OCI-LY1 (cell line): ENCODE measurements around the gene C12orf43.

ENCODE experiments used
- H2AFZ ChIP-seq: fragments of 200-600 bp; sonication (generic), shearing (Covaris generic); 2 replicates; pipeline ENCODE4 v1.6.0; 2014; ENCODE audit warnings: antibody characterized with exemption, mild to moderate bottlenecking, low read length
- H3F3A ChIP-seq: fragments of 200-600 bp; sonication (generic), shearing (Covaris generic); 2 replicates; pipeline ENCODE4 v1.6.0; 2014; ENCODE audit warnings: mild to moderate bottlenecking, antibody characterized with exemption, low read length, moderate library complexity; ENCODE audit not compliant: insufficient read depth
- H3K27ac ChIP-seq: fragments of 200-600 bp; sonication (generic); 2 replicates; pipeline ENCODE4 v1.5.1; 2014; ENCODE audit warnings: low read length, mixed run types, mild to moderate bottlenecking, low read depth; ENCODE audit not compliant: poor library complexity, severe bottlenecking
- H3K27me3 ChIP-seq: fragments of 200-600 bp; sonication (generic); 2 replicates; pipeline ENCODE4 v1.6.0; 2014; ENCODE audit warnings: antibody characterized with exemption, mild to moderate bottlenecking, low read length, moderate library complexity; ENCODE audit not compliant: insufficient read depth
- H3K36me3 ChIP-seq: fragments of 200-600 bp; sonication (generic); 2 replicates; pipeline ENCODE4 v1.6.1; 2014; ENCODE audit warnings: mild to moderate bottlenecking, antibody characterized with exemption, low read length, moderate library complexity, mixed read lengths; ENCODE audit not compliant: insufficient read depth
- H3K4me1 ChIP-seq: fragments of 200-600 bp; sonication (generic); 2 replicates; pipeline ENCODE4 v1.5.1; 2014; ENCODE audit warnings: mild to moderate bottlenecking, low read length, moderate library complexity; ENCODE audit not compliant: insufficient read depth, severe bottlenecking
- H3K4me2 ChIP-seq: fragments of 200-600 bp; sonication (generic), shearing (Covaris generic); 2 replicates; pipeline ENCODE4 v1.6.1; 2014; ENCODE audit warnings: low read length
- H3K4me3 ChIP-seq: fragments of 200-600 bp; sonication (generic); 2 replicates; pipeline ENCODE4 v1.5.1; 2014; ENCODE audit warnings: low read length, low read depth, mild to moderate bottlenecking, mixed read lengths; ENCODE audit not compliant: poor library complexity, severe bottlenecking
- H3K79me2 ChIP-seq: fragments of 200-600 bp; shearing (Covaris generic); 2 replicates; pipeline ENCODE4 v1.6.1; 2016; ENCODE audit warnings: mixed run types, low read length, mixed read lengths; ENCODE audit not compliant: insufficient read depth
- H3K9ac ChIP-seq: fragments of 200-600 bp; sonication (generic), shearing (Covaris generic); 2 replicates; pipeline ENCODE4 v1.6.1; 2014; ENCODE audit warnings: mild to moderate bottlenecking, low read length, mixed read lengths
- H3K9me2 ChIP-seq: fragments of 200-600 bp; sonication (generic), shearing (Covaris generic); 2 replicates; pipeline ENCODE4 v1.6.1; 2014; ENCODE audit warnings: low read depth, mild to moderate bottlenecking, low read length, mixed read lengths
- H3K9me3 ChIP-seq: fragments of 200-600 bp; shearing (Covaris generic); 2 replicates; pipeline ENCODE4 v1.6.1; 2014; ENCODE audit warnings: low read length, mixed read lengths
- H4K20me1 ChIP-seq: fragments of 200-600 bp; sonication (generic), shearing (Covaris generic); 2 replicates; pipeline ENCODE4 v1.6.0; 2016; ENCODE audit warnings: mild to moderate bottlenecking, low read length; ENCODE audit not compliant: insufficient read depth
- CTCF ChIP-seq: fragments of 200-600 bp; sonication (generic), shearing (Covaris generic); IDR thresholded peaks from 2 replicates; pipeline ENCODE4 v1.5.1; 2017; ENCODE audit warnings: mild to moderate bottlenecking, antibody characterized with exemption, low read length, moderate library complexity, mixed read lengths
- EZH2 ChIP-seq: fragments of 200-600 bp; sonication (generic), shearing (Covaris generic); IDR thresholded peaks from 2 replicates; pipeline ENCODE4 v1.8.0; 2017; ENCODE audit warnings: borderline replicate concordance, mixed run types, mild to moderate bottlenecking, antibody characterized with exemption, low read length, moderate library complexity, mixed read lengths

The C12orf43 gene

GRCh38 chr12:121017966-121018491 lies 1.7 kb upstream of the C12orf43 start:
- H2AFZ ChIP-seq = 0 out of 2 replicates have a peak overlapping the region, but pooled peaks have one; percentile 50

GRCh38 chr12:121013715-121014114 lies 2.6 kb downstream of the C12orf43 start:
- Histone ChIP-seq H3K9ac (no peak overlapping the region), H4K20me1 (no peaks in the 10 kb centered on the region), H3K27ac (no peak overlapping the region), H3K9me2 (no peaks in the 10 kb centered on the region), H2AFZ (no peak overlapping the region), H3K36me3 (peaks cover 35% of the 10 kb centered on the region), H3K4me3 (no peak overlapping the region), H3K4me1 (peaks cover 13% of the 10 kb centered on the region), H3F3A (no peaks in the 10 kb centered on the region), H3K79me2 (peaks cover 5% of the 10 kb centered on the region; the same call in 1 of the 2 replicates), H3K4me2 (no peak overlapping the region), H3K9me3 (no peaks in the 10 kb centered on the region), H3K27me3 (no peaks in the 10 kb centered on the region)
- TF ChIP-seq CTCF = peak; percentile 18; the same call in 1 of the 2 replicates
- no peak for TF ChIP-seq EZH2

More at GRCh38 chr12:121017966-121018491, 1.7 kb upstream of the C12orf43 start:
- Histone ChIP-seq H3K9ac (no peak overlapping the region), H3F3A (no peaks in the 10 kb centered on the region), H3K4me1 (peaks cover 13% of the 10 kb centered on the region), H3K27ac (no peak overlapping the region), H3K36me3 (0 out of 2 replicates have a peak, but pooled peaks cover 1% of the 10 kb centered on the region), H3K27me3 (no peaks in the 10 kb centered on the region), H3K79me2 (peaks cover 5% of the 10 kb centered on the region; the same call in 1 of the 2 replicates), H3K4me2 (no peak overlapping the region), H3K4me3 (no peak overlapping the region), H3K9me3 (no peaks in the 10 kb centered on the region), H4K20me1 (no peaks in the 10 kb centered on the region), H3K9me2 (no peaks in the 10 kb centered on the region)
- TF ChIP-seq EZH2 (no peak), CTCF (no peak)

GRCh38 chr12:121011820-121012219 lies 4.5 kb downstream of the C12orf43 start:
- H3K4me2 ChIP-seq = no peak overlapping the region
- peaks cover 46% of the 10 kb centered on the region for H3K36me3 ChIP-seq
- H3K27me3 ChIP-seq = no peaks in the 10 kb centered on the region

More at GRCh38 chr12:121011820-121012219, 4.5 kb downstream of the C12orf43 start:
- Histone ChIP-seq H3K9me3 (no peaks in the 10 kb centered on the region), H3F3A (no peaks in the 10 kb centered on the region), H2AFZ (no peak overlapping the region), H3K9me2 (no peaks in the 10 kb centered on the region), H3K27ac (no peak overlapping the region), H3K79me2 (peaks cover 5% of the 10 kb centered on the region; the same call in 1 of the 2 replicates), H3K4me3 (no peak overlapping the region), H4K20me1 (no peaks in the 10 kb centered on the region), H3K9ac (no peak overlapping the region), H3K4me1 (peaks cover 13% of the 10 kb centered on the region)
- TF ChIP-seq EZH2 = no peak
- no peak for TF ChIP-seq CTCF
